ENCODE measurements around the gene CASKIN1. TPM values are rescaled to one million over a fixed set of nuclear protein-coding genes. Genes with fewer than 3 reads are reported as not detected.
"Not testable (repeated sequence)": the region's sequence is repeated elsewhere in the genome, so short reads cannot be mapped to it uniquely, and the experiment has no call there.

CASKIN1 gene
- total and polyA plus RNA-seq, 8 donors = 0.61 to 2.1 (median 1.1) TPM

- H3K9me3 ChIP-seq = no peaks in the 10 kb centered on the region
- DNase-seq = no peak
- no peak for ATAC-seq
- no peak overlapping the region for H3K27ac ChIP-seq
- intact Hi-C loops (cut with DNase I) = no loop called here
- TF ChIP-seq CTCF (IDR thresholded peaks at IDR 0.05) = no peak
- FAIRE-seq = no peak
- no peak overlapping the region for H3K4me3 ChIP-seq
- WGBS, 2 donors = 84 to 88% methylated on average over 5 of the region's 5 CpGs
- H3K36me3 ChIP-seq = no peaks in the 10 kb centered on the region
- no peaks in the 10 kb centered on the region for H3K27me3 ChIP-seq
- peaks cover 3 to 6% (median 5%) of the 10 kb centered on the region in 3 donors for H3K4me1 ChIP-seq
These were observed 50.6 kb downstream of the CASKIN1 start for GRCh38 chr16:2145843-2146242.

- Histone ChIP-seq H3K9me3 (no peaks in the 10 kb centered on the region), H3K36me3 (no peaks in the 10 kb centered on the region), H3K27me3 (no peaks in the 10 kb centered on the region), H3K4me1 (peaks cover 0 to 6% (median 5%) of the 10 kb centered on the region in 3 donors), H3K27ac (no peak overlapping the region), H3K4me3 (no peak overlapping the region)
- ATAC-seq (no peak), DNase-seq (peak in 2 of 6 donors; percentile 52 to 80), FAIRE-seq (no peak)
- intact Hi-C loops (cut with DNase I) = loop anchor here in 2 of 3 donors (5.0 kb wide), 2 partner anchors 117 to 122 kb away; partner anchors contain the start of gene NHERF2 (in 1 of the 2)
- no peak for TF ChIP-seq CTCF (IDR thresholded peaks at IDR 0.05)
- WGBS, 2 donors = 81 to 85% methylated on average over 14 to 17 of the region's 17 CpGs
These were observed 52.4 kb downstream of the CASKIN1 start for GRCh38 chr16:2143878-2144485.

GRCh38 chr16:2142942-2143877, 53.2 kb downstream of the CASKIN1 start:
- Histone ChIP-seq H3K9me3 (no peaks in the 10 kb centered on the region), H3K27me3 (no peaks in the 10 kb centered on the region), H3K4me3 (no peak overlapping the region), H3K36me3 (no peaks in the 10 kb centered on the region), H3K4me1 (peaks cover 0 to 6% (median 5%) of the 10 kb centered on the region in 3 donors), H3K27ac (no peak overlapping the region)
- peak in 1 of 4 donors; percentile 12 for ATAC-seq
- DNase-seq = peak in 2 of 6 donors; percentile 18 to 53
- FAIRE-seq = no peak
- TF ChIP-seq CTCF (IDR thresholded peaks at IDR 0.05) = no peak
- intact Hi-C loops (cut with DNase I) = loop anchor here in 2 of 3 donors (5.0 kb wide), 2 partner anchors 116 to 121 kb away; partner anchors contain the start of gene NHERF2 (in 1 of the 2)
- 73 to 75% methylated on average over 31 of the region's 31 CpGs for WGBS, 2 donors

GRCh38 chr16:2135770-2136490, 60.5 kb downstream of the CASKIN1 start, which contains the start of gene PKD1:
Gene PKD1 (minus strand): TSS chr16:2135898. CDS start chr16:2135689, 209 bp downstream.
- H3K4me1 ChIP-seq; intact Hi-C loops (cut with DNase I); H3K36me3 ChIP-seq; H3K27me3 ChIP-seq; H3K9me3 ChIP-seq; FAIRE-seq: not testable (repeated sequence)
- ATAC-seq (peak; percentile 69 to 83 (median 76)), DNase-seq (peak; percentile 95 to 100 (median 100))
- WGBS, 2 donors = 0 to 1% methylated on average over 41 to 67 of the region's 81 CpGs
- H3K4me3 ChIP-seq = peak within 1 kb of the TSS; percentile 18 to 50 (median 34)
- peak within 1 kb of the TSS in 2 of 4 donors; percentile 47 to 67 for H3K27ac ChIP-seq

- H3K4me1 ChIP-seq; FAIRE-seq; H3K27me3 ChIP-seq; H3K9me3 ChIP-seq; intact Hi-C loops (cut with DNase I); H3K36me3 ChIP-seq; ATAC-seq: not testable (repeated sequence)
- peak in 3 of 6 donors; percentile 52 to 69 (median 59) for DNase-seq
- Histone ChIP-seq H3K27ac (peak overlapping the region in 1 of 4 donors; percentile 44), H3K4me3 (peak overlapping the region; percentile 18 to 50 (median 34))
- WGBS, 2 donors = 0 to 1% methylated on average over 23 to 32 of the region's 42 CpGs
These were observed 61.3 kb downstream of the CASKIN1 start for GRCh38 chr16:2135071-2135470.

GRCh38 chr16:2133797-2134196, 62.6 kb downstream of the CASKIN1 start:
- intact Hi-C loops (cut with DNase I); H3K9me3 ChIP-seq; H3K27me3 ChIP-seq; H3K4me3 ChIP-seq; H3K36me3 ChIP-seq; ATAC-seq; H3K4me1 ChIP-seq; FAIRE-seq; DNase-seq; H3K27ac ChIP-seq: not testable (repeated sequence)
- 52 to 59% methylated on average over 3 to 7 of the region's 12 CpGs for WGBS, 2 donors

GRCh38 chr16:2129890-2130447, 66.4 kb downstream of the CASKIN1 start:
- H3K27ac ChIP-seq; intact Hi-C loops (cut with DNase I): not testable (repeated sequence)

GRCh38 chr16:2129251-2129650, 67.2 kb downstream of the CASKIN1 start:
- H3K9me3 ChIP-seq; H3K36me3 ChIP-seq; FAIRE-seq; H3K4me1 ChIP-seq; intact Hi-C loops (cut with DNase I); ATAC-seq; H3K27ac ChIP-seq; H3K27me3 ChIP-seq; H3K4me3 ChIP-seq; DNase-seq: not testable (repeated sequence)
- WGBS, 2 donors = 82 to 85% methylated on average over 9 of the region's 11 CpGs

More at GRCh38 chr16:2129890-2130447, 66.4 kb downstream of the CASKIN1 start:
- H3K36me3 ChIP-seq, H3K4me3 ChIP-seq, H3K4me1 ChIP-seq, ATAC-seq, FAIRE-seq, H3K27me3 ChIP-seq, H3K9me3 ChIP-seq: not testable (repeated sequence)
- WGBS, 2 donors = 82 to 85% methylated on average over 22 of the region's 22 CpGs
- DNase-seq = peak in 1 of 6 donors; percentile 31

All from pancreas (tissue), 10 donors.